ENCODE data around the gene MYOM1. TPM values are rescaled to one million over a fixed set of nuclear protein-coding genes. Genes with fewer than 3 reads are reported as not detected.
A peak's percentile ranks its signal among the peaks of the same experiment; 100 is the strongest.
"Not testable (repeated sequence)": the region's sequence is repeated elsewhere in the genome, so short reads cannot be mapped to it uniquely, and the experiment has no call there.

MYOM1 gene
- total RNA-seq, 2 experiments from 2014 or later = 1.0 to 1.3 TPM

DNA sequence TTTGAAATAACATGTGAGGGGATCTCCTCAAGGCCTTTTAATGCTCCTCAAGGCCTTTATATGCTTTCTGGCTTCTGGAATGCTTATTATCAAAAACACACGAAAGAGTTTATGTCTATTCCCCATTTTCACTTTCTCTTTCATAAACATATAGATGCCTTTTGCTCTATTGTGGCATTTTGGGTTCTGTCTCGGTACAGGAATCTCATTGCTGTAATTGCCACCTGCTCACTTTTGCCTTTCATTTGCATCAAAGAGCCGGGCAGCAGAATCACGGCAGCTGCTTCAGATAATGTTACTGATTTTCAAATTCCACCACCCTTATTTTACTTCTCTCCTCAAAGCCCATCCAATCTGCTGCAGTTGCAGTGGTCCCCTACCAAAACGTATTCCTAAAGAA lies 152.0 kb downstream of the MYOM1 start:
- CTCF ChIA-PET = interaction anchor here (1.5 kb wide), 1 partner anchor 9 kb away, joined by 3 read pairs; no protein-coding TSS in a partner anchor
- DNase-seq = peak; percentile 30
- POLR2A ChIA-PET = interaction anchor here (1.6 kb wide), 1 partner anchor 97 kb away, joined by 3 read pairs; no protein-coding TSS in a partner anchor

DNA sequence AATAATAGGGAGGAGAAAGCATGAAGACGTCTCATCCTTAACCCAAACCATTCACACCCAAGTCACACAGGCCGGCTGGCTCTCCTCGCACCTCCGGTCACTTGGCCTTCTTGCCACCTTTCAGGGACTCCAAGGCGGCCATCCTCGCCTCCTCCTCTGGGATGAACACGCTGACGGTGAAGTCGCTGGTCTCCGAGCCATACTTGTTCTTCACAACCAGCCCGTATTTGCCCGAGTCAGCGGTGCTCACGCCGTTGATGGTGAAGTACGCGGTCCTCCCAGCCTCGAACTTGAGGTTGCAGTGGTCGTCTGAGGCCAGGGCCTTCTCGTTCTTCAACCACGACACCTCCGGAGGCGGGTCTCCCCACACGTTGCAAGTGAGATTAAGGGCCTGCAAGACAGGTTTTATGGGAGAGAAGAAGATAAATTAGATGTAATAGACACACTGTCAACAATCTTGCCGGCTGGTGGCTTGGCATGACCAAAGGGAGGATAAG lies 152.6 kb downstream of the MYOM1 start:
- Mint-ChIP-seq H3K27ac (peak overlapping the region; percentile 75), H3K4me3 (peak overlapping the region; percentile 45), H3K27me3 (no peaks in the 10 kb centered on the region), H3K9me3 (no peaks in the 10 kb centered on the region), H3K4me1 (ENCODE audit: low read depth) (peaks cover 52% of the 10 kb centered on the region), H3K36me3 (ENCODE audit: low read depth) (peaks cover 2% of the 10 kb centered on the region)
- ATAC-seq (no peak), DNase-seq (no peak)
- intact Hi-C loops (cut with micrococcal nuclease) = no loop called here
- ChIA-PET POLR2A (no interaction called here), CTCF (interaction anchor here (1.3 kb wide), 1 partner anchor 41 kb away, joined by 3 read pairs; no protein-coding TSS in a partner anchor)
- TF ChIP-seq, protein P1, sequence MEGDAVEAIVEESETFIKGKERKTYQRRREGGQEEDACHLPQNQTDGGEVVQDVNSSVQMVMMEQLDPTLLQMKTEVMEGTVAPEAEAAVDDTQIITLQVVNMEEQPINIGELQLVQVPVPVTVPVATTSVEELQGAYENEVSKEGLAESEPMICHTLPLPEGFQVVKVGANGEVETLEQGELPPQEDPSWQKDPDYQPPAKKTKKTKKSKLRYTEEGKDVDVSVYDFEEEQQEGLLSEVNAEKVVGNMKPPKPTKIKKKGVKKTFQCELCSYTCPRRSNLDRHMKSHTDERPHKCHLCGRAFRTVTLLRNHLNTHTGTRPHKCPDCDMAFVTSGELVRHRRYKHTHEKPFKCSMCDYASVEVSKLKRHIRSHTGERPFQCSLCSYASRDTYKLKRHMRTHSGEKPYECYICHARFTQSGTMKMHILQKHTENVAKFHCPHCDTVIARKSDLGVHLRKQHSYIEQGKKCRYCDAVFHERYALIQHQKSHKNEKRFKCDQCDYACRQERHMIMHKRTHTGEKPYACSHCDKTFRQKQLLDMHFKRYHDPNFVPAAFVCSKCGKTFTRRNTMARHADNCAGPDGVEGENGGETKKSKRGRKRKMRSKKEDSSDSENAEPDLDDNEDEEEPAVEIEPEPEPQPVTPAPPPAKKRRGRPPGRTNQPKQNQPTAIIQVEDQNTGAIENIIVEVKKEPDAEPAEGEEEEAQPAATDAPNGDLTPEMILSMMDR (IDR thresholded peaks at IDR 0.05) = no peak

More for the DNA sequence above, 152.0 kb downstream of the MYOM1 start:
- intact Hi-C loops (cut with micrococcal nuclease) = no loop called here
- ATAC-seq = no peak
- H3K4me3 Mint-ChIP-seq = peak overlapping the region; percentile 45
- H3K36me3 Mint-ChIP-seq (ENCODE audit: low read depth) = peaks cover 2% of the 10 kb centered on the region
- peaks cover 47% of the 10 kb centered on the region for H3K4me1 Mint-ChIP-seq (ENCODE audit: low read depth)
- TF ChIP-seq, protein P1 (IDR thresholded peaks at IDR 0.05) = no peak
- H3K27ac Mint-ChIP-seq = peak overlapping the region; percentile 75
- H3K27me3 Mint-ChIP-seq = no peaks in the 10 kb centered on the region
- H3K9me3 Mint-ChIP-seq = no peaks in the 10 kb centered on the region

DNA sequence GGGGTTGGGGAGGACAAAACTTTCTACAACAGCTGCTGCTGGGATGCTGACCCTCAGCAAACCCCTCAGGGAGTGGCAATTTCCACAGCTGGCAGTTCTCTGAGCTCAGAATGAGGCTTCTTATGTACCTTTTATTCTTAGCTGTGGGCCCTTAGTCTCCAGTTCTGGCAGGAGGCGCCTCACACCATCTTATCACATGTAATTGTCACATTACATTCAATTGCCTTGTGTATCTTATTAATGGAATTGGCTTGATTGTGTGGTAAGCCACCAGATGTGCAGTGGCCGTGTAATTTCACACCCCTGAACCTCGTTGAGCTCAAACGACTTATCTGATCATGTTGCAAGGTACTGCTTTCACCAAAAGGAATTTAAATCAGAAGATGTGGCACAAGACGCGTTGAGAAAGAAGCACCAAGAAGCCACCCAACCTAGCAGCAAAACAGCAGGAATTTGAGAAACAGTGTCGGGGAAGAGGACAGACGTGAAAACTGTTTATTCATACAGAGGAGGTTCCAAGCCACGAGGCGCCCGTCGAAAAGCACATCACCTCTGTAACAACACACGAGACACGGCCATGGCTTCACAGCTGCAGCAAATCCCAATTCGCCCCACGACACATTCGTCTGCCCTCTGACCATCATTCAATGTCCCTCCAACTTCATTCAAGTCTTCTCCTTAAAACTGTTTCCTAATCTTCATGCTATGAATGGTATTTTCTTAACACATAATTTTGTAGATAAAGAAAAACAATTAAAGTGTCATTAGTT lies 153.2 kb downstream of the MYOM1 start:
- intact Hi-C loops (cut with micrococcal nuclease) = no loop called here
- DNase-seq (no peak), ATAC-seq (no peak)
- ChIA-PET POLR2A (interaction anchor here (0.8 kb wide), 1 partner anchor 98 kb away, joined by 3 read pairs; no protein-coding TSS in a partner anchor), CTCF (interaction anchor here (0.9 to 1.6 kb wide), 5 partner anchors 9 to 179 kb away, joined by 3 to 6 read pairs (median 3); no protein-coding TSS in a partner anchor)
- H3K36me3 Mint-ChIP-seq (ENCODE audit: low read depth) = peaks cover 3% of the 10 kb centered on the region
- H3K27me3 Mint-ChIP-seq = no peaks in the 10 kb centered on the region
- H3K27ac Mint-ChIP-seq = peak overlapping the region; percentile 4
- H3K4me1 Mint-ChIP-seq (ENCODE audit: low read depth) = peaks cover 59% of the 10 kb centered on the region
- peaks cover 2% of the 10 kb centered on the region for H3K9me3 Mint-ChIP-seq
- H3K4me3 Mint-ChIP-seq = no peak overlapping the region
- TF ChIP-seq, protein P1 (IDR thresholded peaks at IDR 0.05) = no peak

DNA sequence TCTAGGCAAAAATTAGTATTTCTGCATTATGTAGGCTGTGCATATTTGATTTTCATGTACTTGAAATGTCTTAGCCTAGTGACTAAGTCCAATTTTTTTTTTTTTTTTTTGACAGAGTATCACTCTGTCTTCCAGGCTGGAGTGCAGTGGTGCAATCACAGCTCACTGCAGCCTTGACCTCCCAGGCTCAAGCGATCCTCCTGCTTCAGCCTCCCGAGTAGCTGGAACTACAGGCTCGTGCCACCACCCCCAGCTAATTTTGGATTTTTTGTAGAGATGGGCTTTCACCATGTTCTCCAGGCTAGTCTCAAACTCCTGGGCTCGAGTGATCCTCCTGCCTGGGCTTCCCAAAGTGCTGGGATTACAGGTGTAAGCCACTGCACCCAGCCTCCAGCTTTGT lies 156.0 kb downstream of the MYOM1 start:
- ATAC-seq; H3K4me3 Mint-ChIP-seq; H3K9me3 Mint-ChIP-seq; DNase-seq; H3K27me3 Mint-ChIP-seq; H3K36me3 Mint-ChIP-seq (ENCODE audit: low read depth); H3K27ac Mint-ChIP-seq: not testable (repeated sequence)
- ChIA-PET CTCF (interaction anchor here (1.0 to 7.9 kb wide), 23 partner anchors 11 to 182 kb away, joined by 3 to 133 read pairs (median 16); no protein-coding TSS in a partner anchor), POLR2A (interaction anchor here (1.0 to 6.0 kb wide), 3 partner anchors 53 to 182 kb away, joined by 3 to 41 read pairs (median 3); no protein-coding TSS in a partner anchor)
- peaks cover 63% of the 10 kb centered on the region for H3K4me1 Mint-ChIP-seq (ENCODE audit: low read depth)
- intact Hi-C loops (cut with micrococcal nuclease) = loop anchor here (5.0 kb wide), 5 partner anchors 51 to 184 kb away; partner anchors contain the start of genes LPIN2 and MYL12A

DNA sequence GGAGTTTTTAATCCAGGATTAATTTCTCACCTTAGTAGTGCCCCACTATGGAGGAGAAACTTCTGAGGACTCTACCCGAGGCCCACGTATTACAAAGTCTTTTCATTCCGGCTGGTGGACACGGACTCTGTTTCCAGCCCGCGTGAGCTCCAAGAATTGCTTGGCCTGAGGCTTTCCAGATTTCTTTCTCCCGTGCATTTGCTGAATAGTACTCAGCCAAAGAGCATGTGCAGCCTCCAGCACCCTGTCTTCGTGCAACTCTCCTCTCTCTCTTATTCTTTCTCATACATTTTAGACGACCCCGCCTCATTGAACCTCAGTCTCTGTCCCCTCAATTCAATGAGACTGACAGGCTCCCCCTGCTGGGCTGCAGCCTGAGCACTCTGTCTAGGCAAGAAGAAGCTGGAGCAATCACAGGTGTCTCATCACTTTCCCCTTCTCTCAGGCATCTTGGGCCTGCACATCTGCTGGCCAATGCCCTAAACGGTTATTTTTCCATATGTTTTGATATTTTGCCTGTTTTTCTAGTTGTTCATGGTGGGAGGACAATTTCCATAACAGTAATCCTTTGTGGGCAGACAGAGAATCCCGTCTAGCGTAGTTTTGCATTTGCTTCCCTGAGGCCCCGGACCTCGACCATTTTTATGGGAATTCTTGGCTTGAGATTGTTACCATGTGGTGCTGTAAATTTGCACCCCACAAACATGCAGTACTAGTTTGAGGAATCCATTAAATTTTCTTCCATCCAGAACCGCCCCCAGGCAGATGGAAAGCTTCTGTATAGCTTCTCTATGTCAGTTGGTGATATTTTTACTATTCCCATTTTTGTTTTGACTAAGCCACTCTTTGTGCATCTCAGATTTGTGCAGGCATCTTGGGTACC lies 156.7 kb downstream of the MYOM1 start:
- peak; percentile 32 for ATAC-seq
- intact Hi-C loops (cut with micrococcal nuclease) = loop anchor here (5.0 kb wide), 5 partner anchors 51 to 184 kb away; partner anchors contain the start of genes LPIN2 and MYL12A
- Mint-ChIP-seq H3K4me1 (ENCODE audit: low read depth) (peaks cover 64% of the 10 kb centered on the region), H3K27ac (peak overlapping the region; percentile 100), H3K36me3 (ENCODE audit: low read depth) (peaks cover 5% of the 10 kb centered on the region), H3K27me3 (no peaks in the 10 kb centered on the region), H3K9me3 (peaks cover 3% of the 10 kb centered on the region), H3K4me3 (peak overlapping the region; percentile 43)
- POLR2A ChIA-PET = interaction anchor here (0.7 to 6.0 kb wide), 8 partner anchors 13 to 407 kb away, joined by 3 to 41 read pairs (median 4); partner anchors contain the start of gene SMCHD1
- DNase-seq = peak; percentile 88
- CTCF ChIA-PET = interaction anchor here (0.6 to 7.9 kb wide), 50 partner anchors 11 to 559 kb away, joined by 3 to 133 read pairs (median 7); partner anchors contain the start of gene MYL12A
- TF ChIP-seq, protein P1 (IDR thresholded peaks at IDR 0.05) = peak; percentile 92
